DND-41 (cell line): ENCODE results near the gene LYPD8.

Experiments used
- CTCF ChIP-seq: IDR thresholded peaks from 2 replicates; pipeline ENCODE4 v1.5.1; 2012; ENCODE audit warnings: borderline replicate concordance, low read length, moderate library complexity, mild to moderate bottlenecking; ENCODE audit not compliant: poor library complexity, severe bottlenecking; ENCODE audit errors: extremely low read depth
- EZH2 ChIP-seq: IDR thresholded peaks from 3 replicates; pipeline ENCODE4 v1.6.1; 2012; ENCODE audit warnings: borderline replicate concordance, low read depth, mild to moderate bottlenecking, moderate library complexity, low read length, inconsistent platforms; ENCODE audit not compliant: severe bottlenecking

- TF ChIP-seq CTCF (no peak), EZH2 (no peak)
These were observed 45.2 kb downstream of the LYPD8 start for GRCh38 chr1:248710305-248710900.
